ENCODE results near the gene TRPC4AP. TPM values are rescaled to one million over a fixed set of nuclear protein-coding genes. Genes with fewer than 3 reads are reported as not detected.

TRPC4AP gene
- total and polyA plus RNA-seq, 2 of the 8 experiments (the other 6 are each of a cell fraction or from before 2014, with no cell fraction given), result 73.1 to 74.8 TPM

- TF ChIP-seq CHD7 (IDR thresholded peaks at IDR 0.05; ENCODE audit: insufficient replicate concordance, low read length), result no peak
- no peak for TF ChIP-seq ZNF274 (IDR thresholded peaks at IDR 0.05; ENCODE audit: borderline replicate concordance, extremely low read depth, low read length)
- TF ChIP-seq CTCF (IDR thresholded peaks at IDR 0.05; ENCODE audit: control extremely low read depth in 1 of 3, insufficient read depth in 1 of 3, low read depth in 1 of 3, low read length in 3 of 3), result no peak
- TF ChIP-seq SP4 (IDR thresholded peaks at IDR 0.05; ENCODE audit: low read length), result no peak
- no peak for TF ChIP-seq HDAC6 (IDR thresholded peaks at IDR 0.05; ENCODE audit: low read depth, low read length)
- no peak for TF ChIP-seq SIRT6 (IDR thresholded peaks at IDR 0.05; ENCODE audit: low read length)
- TF ChIP-seq BACH1 (IDR thresholded peaks at IDR 0.05; ENCODE audit: low read length), result no peak
- no peak for TF ChIP-seq POLR2AphosphoS5 (IDR thresholded peaks at IDR 0.05; ENCODE audit: low read depth, low read length)
- TF ChIP-seq RXRA (IDR thresholded peaks at IDR 0.05; ENCODE audit: insufficient read depth, low read depth, low read length), result no peak
- no peak for TF ChIP-seq TAF1 (IDR thresholded peaks at IDR 0.05; ENCODE audit: low read depth, low read length)
Observed at GRCh38 chr20:35030136-35030535, 62.5 kb downstream of the TRPC4AP start (continued).

All from H1 (cell line).